ENCODE data around the gene TAF4.

Gene TAF4

DNA sequence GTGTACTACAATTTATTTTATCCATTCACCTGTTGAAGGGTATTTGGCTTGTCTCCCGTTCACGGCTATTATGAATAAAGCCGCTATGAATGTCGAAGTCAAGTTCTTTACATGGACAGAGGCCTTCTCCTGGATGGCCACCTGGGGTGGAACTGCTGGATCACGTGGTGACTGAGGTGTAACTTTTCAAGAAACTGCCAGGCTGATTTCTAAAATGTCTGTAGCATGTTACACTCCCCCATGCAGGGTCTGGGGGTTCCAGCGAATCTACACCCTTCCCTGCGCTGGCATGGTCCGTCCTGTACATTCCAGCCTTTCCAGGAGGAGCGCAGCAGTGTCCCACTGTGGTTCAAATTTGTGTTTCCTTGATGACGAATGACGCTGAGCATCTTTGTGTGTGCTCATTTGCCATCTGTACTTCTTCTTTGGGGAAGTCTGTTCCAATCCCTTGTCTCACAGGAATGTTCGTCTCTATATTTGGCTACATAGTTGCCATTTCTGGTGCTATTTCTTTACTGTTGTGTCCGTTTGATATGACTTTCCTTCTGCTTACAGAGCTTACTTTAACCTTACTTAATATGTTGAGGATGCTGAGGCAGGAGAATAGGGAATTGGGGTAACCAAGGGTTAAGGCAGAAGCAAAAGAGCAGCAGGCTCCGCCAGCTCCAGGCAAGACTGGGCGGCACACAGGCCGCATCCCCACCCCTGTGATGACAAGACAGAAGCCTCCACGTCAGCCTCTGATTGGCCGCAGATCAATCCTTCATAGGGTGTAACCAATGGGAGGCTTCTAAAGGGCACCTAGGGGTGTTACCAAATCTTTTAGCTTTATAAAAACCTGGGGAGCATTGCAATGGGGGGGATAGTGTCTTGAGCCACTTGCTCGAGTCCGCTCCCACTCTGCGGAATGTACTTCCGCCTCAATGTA, 106.6 kb downstream of the TAF4 start:
- peaks cover 13% of the 10 kb centered on the region for H3K27me3 Mint-ChIP-seq
- H3K4me1 Mint-ChIP-seq (ENCODE audit: low read depth) = no peaks in the 10 kb centered on the region
- no peak overlapping the region for H3K4me3 Mint-ChIP-seq
- H3K9me3 Mint-ChIP-seq (ENCODE audit: low read depth) = no peaks in the 10 kb centered on the region
- H3K27ac Mint-ChIP-seq = no peak overlapping the region
- no peaks in the 10 kb centered on the region for H3K36me3 Mint-ChIP-seq

DNA sequence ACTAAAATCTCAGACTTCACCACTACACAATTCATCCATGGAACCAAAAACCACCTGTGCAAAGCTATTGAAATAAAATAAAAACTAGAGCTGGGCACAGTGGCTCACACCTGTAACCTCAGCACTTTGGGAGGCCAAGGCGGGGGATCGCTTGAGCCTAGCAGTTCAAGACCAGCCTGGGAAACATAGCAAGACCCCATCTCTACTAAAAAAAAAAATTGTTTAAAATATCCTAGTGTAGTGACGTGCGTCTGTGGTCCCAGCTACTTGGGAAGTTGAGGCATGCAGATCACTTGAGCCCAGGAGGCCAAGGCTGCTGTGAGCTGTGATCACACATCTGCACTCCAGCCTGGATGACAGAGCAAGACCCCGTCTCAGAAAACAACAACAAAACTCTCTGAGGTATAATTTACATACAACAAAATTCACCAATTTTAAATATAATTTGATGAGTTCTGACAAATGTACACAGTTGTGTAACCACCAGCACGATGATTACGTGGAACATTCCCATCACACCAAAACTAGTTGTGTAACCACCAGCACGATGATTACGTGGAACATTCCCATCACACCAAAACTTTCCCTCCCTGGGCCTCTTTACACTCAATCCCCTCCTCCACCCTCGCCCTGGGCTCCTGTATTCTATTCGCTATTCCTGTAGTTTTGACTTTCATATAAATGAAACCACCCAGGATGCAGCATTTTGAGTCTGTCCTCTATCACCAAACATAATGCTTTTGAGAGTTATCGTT, 107.5 kb downstream of the TAF4 start:
- H3K4me1 Mint-ChIP-seq (ENCODE audit: low read depth) = no peaks in the 10 kb centered on the region
- H3K27me3 Mint-ChIP-seq = peaks cover 10% of the 10 kb centered on the region
- H3K9me3 Mint-ChIP-seq (ENCODE audit: low read depth) = no peaks in the 10 kb centered on the region
- no peak overlapping the region for H3K4me3 Mint-ChIP-seq
- no peaks in the 10 kb centered on the region for H3K36me3 Mint-ChIP-seq
- H3K27ac Mint-ChIP-seq = no peak overlapping the region

DNA sequence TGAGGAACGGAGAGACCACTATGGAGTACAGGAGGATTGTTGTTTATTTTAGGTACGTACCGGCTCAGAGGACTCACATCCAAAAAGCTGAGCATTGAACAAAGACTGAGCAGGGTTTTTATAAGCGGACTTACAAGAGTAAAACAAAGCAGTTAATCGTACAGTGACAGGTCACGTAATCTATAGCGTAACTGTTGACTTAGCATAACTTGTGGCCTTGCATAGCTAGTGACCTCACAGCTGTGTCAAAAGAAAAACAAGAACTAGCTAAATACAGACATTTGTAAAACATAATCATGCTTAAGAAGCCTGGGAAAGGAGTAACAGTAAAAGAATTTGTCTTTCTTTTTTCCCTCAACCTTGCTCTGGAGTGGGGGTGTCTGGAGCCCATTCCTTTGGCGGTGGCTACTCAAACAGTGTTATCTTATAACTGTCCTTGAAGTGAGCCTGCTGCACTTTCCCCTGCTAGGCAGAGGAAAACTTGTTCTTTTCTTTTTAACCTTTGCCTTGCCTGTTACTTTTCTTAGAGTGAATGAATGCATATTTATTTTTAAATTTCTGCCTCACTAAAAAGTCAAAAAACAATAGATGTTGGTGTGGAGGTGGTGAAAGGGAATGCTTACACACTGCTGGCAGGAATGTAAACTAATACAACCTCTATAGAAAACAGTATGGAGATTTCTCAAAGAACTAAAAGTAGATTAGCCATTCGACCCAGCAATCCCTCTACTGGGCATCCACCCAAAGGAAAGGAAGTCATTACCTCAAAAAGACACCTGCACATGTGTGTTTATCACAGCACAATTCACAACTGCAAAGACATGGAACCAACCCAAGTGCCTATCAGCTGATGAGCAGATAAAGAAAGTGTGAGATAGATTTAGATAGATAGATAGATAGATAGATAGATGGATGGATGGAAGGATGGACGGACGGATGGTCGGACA, 109.0 kb downstream of the TAF4 start:
- H3K27me3 Mint-ChIP-seq = peaks cover 14% of the 10 kb centered on the region
- H3K4me1 Mint-ChIP-seq (ENCODE audit: low read depth) = no peaks in the 10 kb centered on the region
- no peak overlapping the region for H3K4me3 Mint-ChIP-seq
- H3K36me3 Mint-ChIP-seq = no peaks in the 10 kb centered on the region
- H3K27ac Mint-ChIP-seq = no peak overlapping the region
- H3K9me3 Mint-ChIP-seq (ENCODE audit: low read depth) = no peaks in the 10 kb centered on the region

DNA sequence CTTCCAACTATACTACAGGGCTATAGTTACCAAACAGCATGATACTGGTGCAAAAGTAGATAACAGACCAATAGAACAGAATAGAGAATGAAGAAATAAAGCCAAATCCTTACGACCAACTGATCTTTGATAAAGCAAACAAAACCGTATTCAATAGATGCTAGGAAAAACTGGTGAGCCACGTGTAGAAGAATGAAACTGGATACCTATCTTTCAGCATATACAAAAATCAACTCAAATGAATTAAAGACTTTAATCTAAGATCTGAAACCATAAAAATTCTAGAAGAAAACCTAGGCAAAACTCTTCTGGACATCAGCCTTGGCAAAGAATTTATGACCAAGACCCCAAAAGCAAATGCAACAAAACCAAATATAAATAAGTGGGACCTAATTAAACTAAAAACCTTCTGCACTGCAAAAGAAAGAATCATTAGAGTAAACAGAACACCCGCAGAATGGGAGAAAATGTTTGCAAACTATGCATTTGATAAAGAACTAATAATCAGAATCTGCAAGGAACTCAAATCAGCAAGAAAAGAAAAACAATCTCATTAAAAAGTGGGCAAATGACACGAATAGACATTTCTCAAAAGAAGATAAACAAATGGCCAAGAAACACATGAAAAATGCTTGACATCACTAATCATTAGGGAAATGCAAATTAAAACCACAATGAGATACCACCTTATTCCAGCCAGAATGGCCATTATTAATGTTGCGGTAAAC, 109.8 kb downstream of the TAF4 start:
- H3K4me3 Mint-ChIP-seq = no peak overlapping the region
- no peaks in the 10 kb centered on the region for H3K4me1 Mint-ChIP-seq (ENCODE audit: low read depth)
- no peaks in the 10 kb centered on the region for H3K36me3 Mint-ChIP-seq
- H3K9me3 Mint-ChIP-seq (ENCODE audit: low read depth) = no peaks in the 10 kb centered on the region
- H3K27ac Mint-ChIP-seq = no peak overlapping the region
- peaks cover 14% of the 10 kb centered on the region for H3K27me3 Mint-ChIP-seq

DNA sequence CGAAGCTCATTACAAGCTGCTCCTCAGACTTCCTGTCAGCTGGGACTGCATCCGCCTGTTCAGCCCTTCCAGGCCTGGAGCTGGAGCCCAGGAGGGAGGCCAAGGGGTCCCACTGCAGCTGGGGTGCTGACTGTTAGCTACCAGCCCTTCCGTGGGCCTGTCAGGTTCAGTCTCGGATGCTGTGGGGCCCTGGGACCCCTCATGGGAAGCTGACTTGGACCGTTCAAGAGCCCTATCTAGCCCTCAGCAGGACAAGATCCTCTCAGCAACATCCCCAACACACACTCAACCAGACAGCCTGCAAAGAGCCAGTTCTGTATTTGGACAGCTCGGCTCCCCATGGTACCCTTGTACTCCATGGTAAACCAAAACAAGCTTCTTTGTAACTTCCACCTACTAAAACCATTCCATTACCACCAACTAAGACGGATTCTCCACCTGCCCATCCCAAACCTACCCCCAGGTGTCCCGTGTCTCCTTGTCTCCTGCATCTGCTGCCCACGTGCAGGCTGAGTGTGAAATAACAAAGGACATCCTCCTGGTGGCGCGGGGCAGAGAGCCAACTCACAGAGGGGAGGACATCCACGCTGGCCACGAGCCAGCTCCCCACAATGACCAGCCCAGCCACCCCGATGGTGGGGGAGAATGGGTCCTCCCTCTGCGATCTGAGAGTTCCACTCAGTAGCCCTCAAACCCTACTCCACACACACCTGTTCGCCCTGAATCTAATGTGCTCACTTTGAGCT, 111.2 kb downstream of the TAF4 start:
- Mint-ChIP-seq H3K9me3 (ENCODE audit: low read depth) (no peaks in the 10 kb centered on the region), H3K36me3 (no peaks in the 10 kb centered on the region), H3K27ac (no peak overlapping the region), H3K27me3 (peaks cover 14% of the 10 kb centered on the region), H3K4me3 (no peak overlapping the region), H3K4me1 (ENCODE audit: low read depth) (no peaks in the 10 kb centered on the region)

DNA sequence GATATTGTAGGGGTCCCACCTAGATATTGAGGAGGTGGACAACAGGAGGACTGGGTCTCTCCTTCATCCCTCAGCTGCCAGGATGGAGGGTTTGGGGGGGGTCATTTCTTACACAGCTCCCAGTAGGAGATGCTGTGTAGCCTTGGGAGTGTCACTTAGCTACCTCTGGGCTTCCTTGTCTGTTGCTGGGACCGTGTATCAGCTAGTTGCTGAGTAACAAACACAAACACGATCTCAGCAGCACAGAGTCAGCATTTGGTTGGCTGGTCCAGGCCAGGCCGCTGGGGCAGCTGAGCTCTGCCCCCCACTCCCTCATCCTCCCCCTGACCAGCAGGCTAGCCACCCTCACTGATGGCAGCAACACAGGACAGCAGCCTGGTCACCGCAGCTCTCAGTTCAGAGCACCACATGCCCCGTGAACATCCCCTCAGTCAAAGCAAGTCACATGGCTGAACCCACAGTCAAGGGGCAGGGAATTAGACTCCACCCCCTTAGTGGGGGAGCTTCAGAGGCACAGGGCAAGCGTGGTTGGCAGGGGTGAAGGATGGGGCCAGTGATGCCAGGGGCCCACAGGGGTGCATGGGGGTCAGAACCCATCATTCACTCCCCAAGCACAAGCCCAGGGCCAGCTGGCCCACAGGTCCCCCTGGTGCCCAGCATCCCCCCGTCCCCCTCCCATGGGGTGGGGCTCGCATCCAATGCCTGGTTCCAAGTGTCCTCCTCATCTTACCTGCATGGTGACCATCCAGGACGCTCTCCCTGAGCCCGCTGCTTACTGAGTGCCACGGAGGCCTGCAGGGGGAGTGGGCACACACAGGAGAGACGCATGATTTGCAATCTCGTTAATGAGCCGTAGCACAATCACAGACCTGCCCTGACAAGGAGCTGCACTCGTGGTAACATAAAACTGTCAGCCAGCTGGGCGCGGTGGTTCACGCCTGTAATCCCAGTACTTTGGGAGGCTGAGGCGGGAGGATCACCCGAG, 112.4 kb downstream of the TAF4 start:
- H3K9me3 Mint-ChIP-seq (ENCODE audit: low read depth) = no peaks in the 10 kb centered on the region
- H3K27me3 Mint-ChIP-seq = peaks cover 14% of the 10 kb centered on the region
- H3K4me3 Mint-ChIP-seq = no peak overlapping the region
- no peaks in the 10 kb centered on the region for H3K36me3 Mint-ChIP-seq
- no peaks in the 10 kb centered on the region for H3K4me1 Mint-ChIP-seq (ENCODE audit: low read depth)
- H3K27ac Mint-ChIP-seq = no peak overlapping the region

DNA sequence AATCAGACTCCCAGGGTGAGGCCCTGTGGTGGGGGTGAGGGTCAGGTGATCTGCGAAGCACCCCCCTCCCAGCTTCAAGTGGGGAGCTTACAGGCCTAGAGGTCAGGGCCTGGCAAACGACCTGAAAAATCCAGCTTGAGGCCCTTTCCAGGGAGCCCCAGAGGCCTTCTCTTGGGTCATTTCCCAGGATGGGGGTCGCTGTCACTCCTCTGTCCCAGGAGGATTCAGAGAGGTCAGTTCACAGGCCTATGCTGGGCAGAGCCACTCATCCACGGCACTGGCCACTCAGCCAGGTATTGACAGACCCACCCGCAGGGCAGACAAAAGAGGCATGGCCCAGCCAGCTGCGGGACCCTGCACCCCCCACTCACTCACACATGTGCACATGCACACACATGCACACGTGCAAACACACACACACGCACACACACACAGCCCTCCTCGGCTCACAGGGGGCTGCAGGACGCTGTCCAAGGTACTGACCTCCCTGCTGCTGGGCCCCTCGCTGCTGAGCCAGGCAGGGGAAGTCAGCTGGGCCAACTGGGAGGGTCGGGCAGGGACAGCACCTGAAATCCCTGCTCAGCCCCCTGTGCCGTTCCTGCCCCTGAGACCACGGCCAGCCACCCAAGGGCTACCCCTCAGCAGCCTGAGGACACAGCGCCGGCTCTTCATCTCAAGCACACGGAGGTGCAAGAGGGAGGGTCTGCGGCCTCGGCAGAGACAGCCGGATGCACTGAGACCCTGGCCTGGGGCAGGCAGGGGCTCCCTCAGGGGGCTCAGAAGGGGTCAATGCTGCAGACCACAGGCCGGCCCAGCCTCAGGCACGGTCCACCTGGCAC, 113.8 kb downstream of the TAF4 start:
- no peaks in the 10 kb centered on the region for H3K36me3 Mint-ChIP-seq
- H3K9me3 Mint-ChIP-seq (ENCODE audit: low read depth) = no peaks in the 10 kb centered on the region
- H3K4me1 Mint-ChIP-seq (ENCODE audit: low read depth) = no peaks in the 10 kb centered on the region
- H3K4me3 Mint-ChIP-seq = no peak overlapping the region
- peaks cover 11% of the 10 kb centered on the region for H3K27me3 Mint-ChIP-seq
- H3K27ac Mint-ChIP-seq = no peak overlapping the region

DNA sequence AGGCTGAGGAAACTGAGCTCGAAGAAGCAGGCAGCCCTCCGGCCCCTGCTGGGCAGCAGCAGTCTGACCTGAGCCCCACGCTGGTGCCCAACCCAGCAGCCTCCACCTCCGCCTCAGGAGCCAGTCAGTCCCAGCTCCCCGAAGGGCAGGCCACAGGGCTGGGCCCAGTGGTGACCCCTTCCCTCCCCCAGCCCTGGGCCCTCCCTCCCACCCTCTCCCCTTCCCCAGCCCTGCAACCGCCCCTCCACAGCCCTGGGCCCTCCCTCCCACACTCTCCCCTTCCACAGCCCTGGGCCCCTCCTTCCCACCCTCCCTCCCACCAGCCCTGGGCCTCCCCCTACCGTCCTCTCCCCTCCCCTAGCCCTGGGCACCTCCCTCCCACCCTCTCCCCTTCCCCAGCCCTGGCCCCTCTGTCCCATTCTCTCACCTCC, 115.0 kb downstream of the TAF4 start:
- Mint-ChIP-seq H3K4me3 (no peak overlapping the region), H3K36me3 (no peaks in the 10 kb centered on the region), H3K27ac (no peak overlapping the region), H3K27me3 (peaks cover 11% of the 10 kb centered on the region), H3K9me3 (ENCODE audit: low read depth) (no peaks in the 10 kb centered on the region), H3K4me1 (ENCODE audit: low read depth) (no peaks in the 10 kb centered on the region)

DNA sequence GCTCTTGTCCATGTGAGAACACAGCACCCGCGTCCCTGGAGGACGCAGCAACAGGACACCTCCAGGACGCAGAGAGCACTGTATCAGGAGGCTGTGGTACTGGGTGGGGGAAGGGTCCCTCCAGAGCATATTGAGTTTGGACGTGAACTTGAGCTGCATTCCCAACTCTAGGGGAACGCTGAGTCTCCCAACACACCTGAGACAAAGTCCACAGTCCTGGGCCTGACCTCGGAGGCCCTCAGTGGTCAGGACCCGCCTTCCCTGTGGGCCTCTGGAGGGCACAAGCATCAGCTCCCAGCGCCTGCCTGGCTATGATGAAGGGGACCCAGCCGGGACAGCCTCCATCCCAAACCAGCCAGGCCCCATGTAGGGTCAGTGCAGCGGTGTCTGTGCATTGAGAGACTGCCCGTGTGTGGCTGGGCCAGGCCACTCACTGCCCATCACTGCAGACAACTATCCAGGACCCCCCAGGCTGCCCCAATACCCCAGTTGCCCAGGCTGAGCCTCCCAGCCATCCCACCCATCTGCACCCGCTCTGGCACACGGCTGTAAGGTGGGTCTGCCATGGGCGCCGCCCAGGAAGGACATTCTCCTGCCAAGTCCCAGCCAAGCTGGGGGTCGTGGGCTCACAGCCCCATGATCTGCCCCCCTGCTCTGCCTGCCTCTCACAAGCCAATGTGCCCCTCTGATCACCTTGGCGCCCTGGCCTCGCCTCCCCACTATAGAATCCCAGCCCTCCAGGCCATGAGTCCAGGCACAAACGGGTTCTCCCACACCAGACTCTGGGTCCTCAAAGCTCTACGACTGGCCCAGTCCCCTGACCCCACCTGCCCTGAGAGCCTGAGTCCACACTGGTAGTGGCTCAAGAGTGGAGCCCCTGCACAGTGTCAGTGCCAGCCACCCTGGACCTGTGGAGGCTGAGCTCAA, 115.7 kb downstream of the TAF4 start:
- peaks cover 9% of the 10 kb centered on the region for H3K27me3 Mint-ChIP-seq

DNA sequence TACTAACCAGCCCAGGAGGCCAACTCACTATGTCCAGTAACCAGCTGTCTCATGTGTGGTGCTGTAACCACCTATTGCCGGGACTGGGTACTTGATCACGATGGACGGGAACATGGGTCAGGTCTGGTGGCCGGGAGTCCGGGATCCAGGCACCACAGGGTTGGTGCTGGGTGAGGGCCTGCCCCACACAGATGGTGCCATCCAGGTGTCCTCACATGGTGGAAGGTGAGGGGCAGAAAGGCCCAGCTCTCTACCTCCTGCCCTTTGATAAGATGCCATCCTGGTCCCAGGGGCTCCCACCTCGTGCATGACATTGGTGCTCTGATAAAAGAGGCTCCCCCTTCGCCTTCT, 116.3 kb downstream of the TAF4 start:
- no peak overlapping the region for H3K27ac Mint-ChIP-seq
- no peak overlapping the region for H3K4me3 Mint-ChIP-seq
- no peaks in the 10 kb centered on the region for H3K4me1 Mint-ChIP-seq (ENCODE audit: low read depth)
- no peaks in the 10 kb centered on the region for H3K36me3 Mint-ChIP-seq
- no peaks in the 10 kb centered on the region for H3K9me3 Mint-ChIP-seq (ENCODE audit: low read depth)
- peaks cover 6% of the 10 kb centered on the region for H3K27me3 Mint-ChIP-seq

More for the DNA sequence above, 115.7 kb downstream of the TAF4 start:
- Mint-ChIP-seq H3K36me3 (no peaks in the 10 kb centered on the region), H3K4me1 (ENCODE audit: low read depth) (no peaks in the 10 kb centered on the region), H3K9me3 (ENCODE audit: low read depth) (no peaks in the 10 kb centered on the region), H3K4me3 (no peak overlapping the region), H3K27ac (no peak overlapping the region)

DNA sequence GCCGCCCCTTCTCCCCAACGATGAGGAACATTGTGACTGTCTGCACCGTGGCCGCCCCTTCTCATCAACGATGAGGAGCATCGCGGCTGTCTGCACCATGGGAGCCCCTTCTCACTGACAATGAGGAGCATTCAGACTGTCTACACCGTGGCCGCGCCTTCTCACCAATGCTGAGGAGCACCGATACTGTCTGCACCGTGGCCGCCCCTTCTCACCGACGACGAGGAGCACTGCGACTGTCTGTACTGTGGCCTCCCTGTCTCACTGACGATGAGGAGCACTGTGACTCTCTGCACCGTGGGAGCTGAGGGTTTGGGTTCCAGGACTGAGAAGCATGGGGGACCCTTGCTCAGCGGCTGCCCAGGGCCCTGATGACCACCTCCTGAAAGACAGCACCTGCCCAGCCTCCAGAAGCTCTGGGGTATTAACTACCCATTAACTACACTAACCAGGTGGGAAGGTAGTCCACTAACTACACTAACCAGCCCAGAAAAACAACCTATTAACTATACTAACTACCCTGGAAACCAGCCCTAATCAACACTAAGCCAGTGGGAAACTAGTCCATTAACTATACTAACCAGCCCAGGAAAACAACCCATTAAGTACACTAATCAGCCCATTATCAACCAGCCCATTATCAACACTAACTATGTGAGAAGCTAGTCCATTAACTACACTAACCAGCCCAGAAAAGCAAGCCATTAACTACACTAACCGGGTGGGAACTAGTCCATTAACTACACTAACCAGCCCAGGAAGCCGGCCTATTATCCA, 116.9 kb downstream of the TAF4 start:
- Mint-ChIP-seq H3K4me3 (no peak overlapping the region), H3K4me1 (ENCODE audit: low read depth) (no peaks in the 10 kb centered on the region), H3K27me3 (peaks cover 6% of the 10 kb centered on the region), H3K27ac (no peak overlapping the region), H3K9me3 (ENCODE audit: low read depth) (no peaks in the 10 kb centered on the region), H3K36me3 (no peaks in the 10 kb centered on the region)

All from activated naive CD8-positive, alpha-beta T cell (primary cell).